Measurements from ENCODE around the gene SYT14. TPM values are rescaled to one million over a fixed set of nuclear protein-coding genes. Genes with fewer than 3 reads are reported as not detected.

SYT14 gene
- total RNA-seq, 1 experiment from 2014 or later, result 2.2 TPM

GRCh38 chr1:210200124-210200736, 262.2 kb downstream of the SYT14 start:
- DNase-seq (ENCODE audit: low read depth), result peak; percentile 4

GRCh38 chr1:210201681-210202080, 263.7 kb downstream of the SYT14 start:
- peak; percentile 25 for DNase-seq (ENCODE audit: low read depth)

GRCh38 chr1:210207597-210208450, 269.8 kb downstream of the SYT14 start:
- DNase-seq (ENCODE audit: low read depth), result no peak

- peak; percentile 70 for DNase-seq (ENCODE audit: low read depth)
Measured at GRCh38 chr1:210213335-210213734, 275.3 kb downstream of the SYT14 start.

- DNase-seq (ENCODE audit: low read depth), result peak; percentile 10
Measured at GRCh38 chr1:210214573-210215409, 276.8 kb downstream of the SYT14 start.

- no peak for DNase-seq (ENCODE audit: low read depth)
Measured at GRCh38 chr1:210217482-210217881, 279.5 kb downstream of the SYT14 start.

- no peak for DNase-seq (ENCODE audit: low read depth)
Measured at GRCh38 chr1:210218047-210218446, 280.0 kb downstream of the SYT14 start.

Other genes with a start within 250 kb of the SYT14 start
- 0.20 and 0.72 TPM in 2 replicates for gene HSD11B1, start 233.4 kb upstream of the SYT14 start, total RNA-seq (2014; rRNA removed; shearing (Covaris generic))
- not detected in 2 replicates for gene TRAF3IP3, start 182.2 kb upstream of the SYT14 start, total RNA-seq (2014; rRNA removed; shearing (Covaris generic))
- 4.0 TPM in 2 replicates for gene C1orf74, start 153.7 kb upstream of the SYT14 start, total RNA-seq (2014; rRNA removed; shearing (Covaris generic))
- 0.20 and 0.24 TPM in 2 replicates for gene IRF6, start 132.1 kb upstream of the SYT14 start, total RNA-seq (2014; rRNA removed; shearing (Covaris generic))
- 5.3 and 7.0 TPM in 2 replicates for gene UTP25, start 110.2 kb upstream of the SYT14 start, total RNA-seq (2014; rRNA removed; shearing (Covaris generic))

Data from RPMI7951 (cell line).